HG02884 (cell line): Measurements from ENCODE around the gene ZNF892.
"Not testable (repeated sequence)": the region's sequence is repeated elsewhere in the genome, so short reads cannot be mapped to it uniquely, and the experiment has no call there.

Experiments used
- ATAC-seq: cut with Tn5 transposase; IDR thresholded peaks from one replicate; pipeline ENCODE4 v1.9.1; 2021; ENCODE audit warnings: mild to moderate bottlenecking, moderate library complexity; ENCODE audit not compliant: unreplicated experiment

Gene ZNF892

DNA sequence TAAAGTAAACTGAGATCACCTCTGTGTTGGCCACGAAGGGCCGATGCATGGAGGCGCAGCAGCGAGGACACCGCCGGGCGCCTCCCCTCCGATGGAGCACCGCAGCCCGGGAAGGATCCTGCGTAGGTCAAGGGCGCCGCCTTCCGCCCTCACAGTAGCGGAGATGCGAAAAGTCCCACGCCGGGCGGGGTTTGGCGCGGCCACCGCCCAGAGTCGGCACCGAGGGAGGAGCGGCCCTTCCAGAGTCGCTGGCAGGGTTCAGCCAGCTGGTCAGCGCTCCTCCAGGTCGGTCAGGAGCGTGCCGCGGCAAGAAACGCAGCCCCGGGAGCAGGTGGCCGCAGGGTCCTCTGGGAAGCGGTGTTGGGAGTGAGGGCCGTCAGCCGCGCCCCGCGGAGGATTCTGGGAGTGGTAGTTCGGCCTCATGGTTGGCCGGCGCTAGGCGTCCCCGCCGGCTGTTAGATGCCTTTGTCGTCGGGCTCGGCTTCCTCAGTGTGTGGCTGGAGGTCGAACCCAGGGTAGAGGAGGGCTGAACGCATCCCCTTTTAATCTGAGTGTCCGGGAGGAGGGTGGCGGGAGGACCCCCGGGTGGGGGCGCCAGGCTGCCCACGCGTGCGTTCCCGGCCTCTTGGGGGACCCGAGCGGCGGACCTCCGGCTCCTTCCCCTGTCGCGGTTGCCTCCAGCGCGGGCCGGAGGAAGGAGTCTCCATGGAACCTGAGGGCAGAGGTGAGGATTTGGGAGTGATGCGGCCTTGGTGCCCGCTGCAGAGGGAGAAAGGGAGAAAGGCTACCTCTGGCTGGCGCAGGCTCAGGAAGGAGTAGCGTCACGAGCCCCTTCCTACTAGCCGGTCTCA lies at the start of gene ZNF892:
Gene ZNF892, plus strand, starts transcription at position 411 of the 851 bp plus-strand sequence. Its CDS starts 295 bp downstream, at position 706.
- peak; percentile 93 for ATAC-seq

DNA sequence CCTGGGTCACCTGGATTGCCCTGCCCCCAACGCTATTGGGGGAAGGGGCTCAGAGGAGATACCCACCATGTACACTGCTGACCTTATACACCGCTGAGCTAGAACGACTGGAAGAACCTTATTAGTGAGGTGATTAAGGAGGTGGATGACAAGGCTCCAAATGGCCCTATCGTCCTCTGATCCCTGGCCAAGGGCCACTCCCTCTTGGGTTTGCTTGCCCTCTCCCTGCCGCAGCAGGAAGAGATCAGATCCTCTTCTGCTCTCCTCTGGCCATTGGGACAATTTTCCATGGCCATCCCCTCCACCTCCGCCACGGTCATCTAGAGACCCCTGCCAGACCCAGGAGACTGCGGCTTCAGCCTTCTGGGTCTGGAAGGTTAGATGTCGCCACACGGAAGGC lies 48.9 kb upstream of the ZNF892 start:
- ATAC-seq = no peak

DNA sequence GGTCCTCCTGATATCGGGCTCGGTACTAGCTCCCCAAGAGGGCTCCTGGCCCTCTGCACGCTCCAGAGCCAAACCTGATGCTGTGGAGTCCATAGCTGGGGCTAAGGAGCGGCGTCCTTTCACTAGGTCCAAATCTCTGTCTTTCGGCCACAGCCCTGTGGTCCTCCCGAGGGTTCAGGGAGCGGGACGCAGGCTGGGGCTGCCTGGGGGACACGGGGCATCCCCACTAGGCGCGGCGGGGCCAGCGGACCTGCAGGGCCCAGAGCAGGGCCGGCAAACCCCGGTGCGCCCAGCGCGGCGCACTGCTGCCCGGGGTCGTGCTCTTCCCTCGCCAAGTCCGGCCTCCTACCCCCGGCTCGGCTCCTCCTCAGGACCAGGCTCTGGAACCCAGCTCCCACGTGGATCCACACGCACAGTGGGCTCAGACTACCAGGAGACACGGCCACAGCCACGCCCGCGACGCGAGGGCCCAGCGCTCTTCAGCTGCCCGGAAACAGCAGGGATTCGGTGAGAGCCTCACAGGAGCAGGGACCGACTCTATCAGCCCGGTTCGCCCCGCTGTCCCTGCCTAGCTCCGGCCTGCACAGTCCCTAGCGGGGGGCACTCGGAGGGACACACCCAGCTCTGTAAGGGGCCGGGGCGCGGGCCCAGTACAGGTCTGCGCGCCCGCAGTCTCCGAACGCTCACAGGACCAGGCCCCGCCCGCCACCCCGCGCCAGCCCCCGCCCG lies 48.3 kb upstream of the ZNF892 start:
- peak; percentile 52 for ATAC-seq

DNA sequence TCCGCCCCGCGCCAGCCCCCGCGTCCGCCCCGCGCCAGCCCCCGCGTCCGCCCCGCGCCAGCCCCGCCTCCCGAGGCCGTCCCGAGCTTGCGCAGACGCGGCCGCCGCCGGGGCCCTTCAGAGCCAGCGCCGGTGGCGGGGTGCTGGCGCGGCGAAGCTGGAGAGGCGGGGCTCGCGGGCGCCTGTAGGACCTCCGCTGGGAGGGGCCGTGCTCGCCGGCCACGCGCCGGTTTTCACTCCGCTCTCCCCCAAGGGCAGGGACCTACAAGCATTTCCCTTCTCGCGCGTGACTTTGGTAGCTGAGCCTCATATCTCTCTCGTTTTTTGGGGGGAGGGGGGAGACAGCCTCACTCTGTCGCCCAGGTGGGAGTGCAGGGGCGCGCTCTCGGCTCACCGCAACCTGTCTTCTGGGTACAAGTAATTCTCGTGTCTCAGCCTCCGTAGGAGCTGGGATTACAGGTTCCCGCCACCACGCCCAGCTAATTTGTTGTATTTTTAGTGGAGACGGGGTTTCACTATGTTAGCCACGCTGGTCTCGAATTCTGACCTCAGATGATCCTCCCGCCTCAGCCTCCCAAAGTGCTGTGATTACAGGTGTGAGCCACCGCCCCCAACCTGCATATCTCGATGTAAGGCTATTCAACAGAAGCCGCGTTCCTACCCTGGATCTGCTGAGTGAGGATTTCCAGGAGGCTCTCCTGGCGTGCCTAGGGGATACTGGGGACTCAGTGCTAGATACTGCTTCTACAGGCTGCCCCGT lies 47.5 kb upstream of the ZNF892 start, which contains the start of gene ZNF514:
Gene ZNF514, minus strand, starts transcription at position 159 of the 760 bp plus-strand sequence. CDS start 6,595 bp downstream, outside the sequence.
- peak; percentile 83 for ATAC-seq

DNA sequence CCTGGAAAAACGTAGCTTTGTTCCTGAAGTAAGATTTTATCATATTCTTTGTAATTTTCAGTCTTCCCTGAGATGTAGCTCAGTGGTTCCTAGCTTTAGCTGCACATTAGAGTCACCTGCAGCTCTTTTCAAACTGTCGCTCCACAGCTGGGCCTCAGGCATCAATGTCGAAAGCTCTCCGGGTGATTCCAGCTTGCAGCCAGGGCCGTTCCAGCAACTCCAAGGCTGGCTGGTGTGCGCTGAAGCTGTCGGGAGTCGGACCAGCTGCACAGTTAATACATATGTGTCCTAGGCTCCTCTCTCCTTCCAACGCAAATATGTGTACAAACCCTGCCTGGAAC lies 42.3 kb upstream of the ZNF892 start:
- ATAC-seq = peak; percentile 15

DNA sequence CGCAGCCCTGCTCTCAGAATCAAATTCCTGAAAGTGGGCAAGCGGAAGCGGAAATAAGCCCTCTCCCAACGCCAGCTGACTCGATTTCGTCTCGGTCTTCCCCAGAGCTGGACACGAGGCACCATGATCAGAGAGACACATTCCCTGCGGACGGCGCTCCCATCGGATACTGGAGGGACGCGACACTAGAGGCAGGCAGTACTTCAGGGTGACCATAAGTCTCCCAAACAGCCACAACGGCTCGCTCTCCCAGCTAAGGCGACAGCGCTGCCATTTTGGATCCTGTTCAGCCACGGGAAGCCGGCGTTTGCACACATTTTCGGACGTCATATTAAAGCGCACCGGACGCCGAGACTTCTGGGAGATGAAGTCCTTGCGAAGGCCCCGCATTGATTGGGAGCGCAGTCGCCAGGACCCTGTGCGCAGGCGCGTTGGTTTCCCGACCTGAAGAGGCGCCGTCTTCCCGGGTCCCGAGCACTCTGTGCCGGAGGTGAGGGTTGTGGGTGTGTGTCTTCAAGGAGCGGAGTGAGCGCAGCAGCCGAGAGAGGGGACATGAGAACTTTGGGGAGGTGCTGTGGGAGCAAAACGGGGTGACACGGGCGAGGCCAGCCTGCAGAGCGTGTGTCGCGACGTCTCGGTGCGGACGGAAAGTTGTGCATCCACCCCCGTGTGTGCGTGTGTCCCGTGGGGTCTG lies 41.8 kb upstream of the ZNF892 start, which contains the start of gene ZNF2:
Gene ZNF2, plus strand, starts transcription at position 439 of the 694 bp plus-strand sequence. CDS start 10,418 bp downstream, outside the sequence.
- ATAC-seq = peak; percentile 93

DNA sequence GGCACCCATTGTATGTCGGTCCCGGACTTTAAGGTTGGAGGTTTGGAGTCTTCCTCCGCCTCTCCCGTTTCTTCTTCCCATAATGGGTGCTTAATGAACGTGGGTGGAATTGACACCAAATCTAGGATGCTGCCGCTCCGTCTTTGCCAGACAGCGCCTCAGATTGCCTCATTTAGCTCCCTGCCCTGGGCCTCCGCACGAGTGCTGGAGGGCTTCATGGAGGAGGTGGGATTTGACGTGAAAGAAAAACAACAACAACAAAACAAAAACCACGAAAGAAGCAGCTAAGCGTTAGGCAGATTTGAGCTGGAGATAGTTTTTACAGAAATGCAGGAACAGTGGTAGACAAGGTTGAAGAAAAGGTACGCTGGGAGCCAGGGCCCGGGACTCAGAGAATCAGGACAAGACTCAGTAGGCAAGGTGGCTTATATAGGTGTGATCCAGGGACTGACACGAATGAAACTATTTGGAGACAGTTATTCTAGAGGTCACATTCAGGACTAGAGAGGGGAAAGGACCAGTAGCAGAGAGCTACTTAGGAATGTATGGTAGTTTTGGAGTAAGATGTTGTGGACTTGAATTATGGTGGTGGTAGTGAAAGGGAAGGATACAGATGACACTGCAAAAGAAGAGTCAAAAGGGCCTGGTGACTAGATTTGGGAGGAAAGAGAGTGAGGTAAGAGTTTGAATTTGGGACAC lies 41.1 kb upstream of the ZNF892 start:
- ATAC-seq = peak; percentile 7

DNA sequence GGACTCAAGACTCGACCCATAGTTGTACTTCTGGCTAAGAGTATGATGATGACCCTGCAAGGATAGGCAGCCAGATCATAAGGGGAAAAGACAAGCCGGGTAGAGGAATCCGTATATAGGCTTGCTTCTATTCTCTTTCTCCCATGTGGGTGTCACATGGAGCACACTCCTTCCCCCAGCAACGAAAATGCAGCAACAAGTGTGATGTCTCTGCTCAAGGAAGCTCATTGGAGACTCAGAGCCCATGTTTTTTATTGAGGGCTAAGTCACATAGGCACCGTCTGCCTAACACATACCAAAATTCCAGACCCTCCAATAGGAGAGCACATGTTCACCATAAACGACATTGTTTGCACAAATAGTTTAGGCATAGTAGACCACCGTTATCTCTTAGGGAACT lies 35.4 kb upstream of the ZNF892 start:
- no peak for ATAC-seq

DNA sequence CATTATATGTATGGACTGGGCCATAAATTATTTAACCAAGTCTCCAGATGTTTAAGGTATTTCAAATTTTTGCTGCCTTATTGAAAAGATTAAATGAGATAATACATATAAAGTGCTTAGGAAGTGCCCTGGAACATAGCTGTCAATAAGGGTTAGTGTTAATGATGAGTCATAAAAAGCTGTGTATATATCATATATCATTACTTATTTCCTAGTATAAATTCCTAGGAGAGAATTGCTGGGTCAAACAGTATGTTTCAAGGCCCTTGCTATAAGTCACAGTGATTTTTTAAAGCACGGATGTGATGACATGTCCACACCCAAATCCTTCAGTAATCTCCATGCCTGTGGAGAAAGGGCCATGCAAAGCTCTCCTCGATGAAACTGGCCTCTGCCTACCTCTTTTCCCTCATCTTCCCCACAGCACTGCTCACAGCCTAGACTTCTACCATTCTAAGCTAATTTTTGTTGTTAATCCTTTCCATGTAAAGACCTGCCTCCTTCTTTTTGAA lies 33.2 kb upstream of the ZNF892 start:
- ATAC-seq = no peak

DNA sequence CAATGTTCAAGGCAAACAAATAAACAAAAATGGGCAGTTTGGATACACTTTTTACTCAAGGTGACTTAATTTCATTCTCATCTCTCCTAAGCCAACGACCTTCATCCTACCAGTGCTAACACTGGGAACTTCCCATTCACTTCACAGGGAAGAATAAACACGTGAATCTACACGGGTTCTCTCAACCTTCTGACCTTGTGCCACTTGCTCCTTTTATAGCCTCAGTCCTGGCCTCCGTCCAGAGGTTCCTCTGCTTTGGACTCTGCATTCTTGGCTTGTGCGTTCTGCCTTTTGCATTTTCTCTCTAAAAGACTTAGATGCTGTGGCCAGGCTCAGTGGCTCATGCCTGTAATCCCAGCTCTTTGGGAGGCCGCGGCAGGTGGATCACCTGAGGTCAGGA lies 27.9 kb upstream of the ZNF892 start:
- no peak for ATAC-seq

DNA sequence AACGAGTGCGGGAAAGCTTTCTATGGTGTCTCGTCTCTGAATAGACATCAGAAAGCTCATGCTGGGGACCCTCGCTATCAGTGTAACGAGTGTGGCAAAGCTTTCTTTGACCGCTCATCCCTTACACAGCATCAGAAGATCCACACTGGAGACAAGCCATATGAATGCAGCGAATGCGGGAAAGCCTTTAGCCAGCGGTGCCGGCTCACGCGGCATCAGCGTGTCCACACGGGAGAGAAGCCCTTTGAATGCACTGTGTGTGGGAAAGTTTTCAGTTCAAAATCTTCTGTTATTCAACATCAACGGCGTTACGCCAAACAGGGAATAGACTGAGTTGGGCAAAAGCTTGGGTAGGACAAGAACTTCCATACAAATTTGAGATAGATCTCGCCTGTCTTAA lies 25.5 kb upstream of the ZNF892 start:
- ATAC-seq = no peak

DNA sequence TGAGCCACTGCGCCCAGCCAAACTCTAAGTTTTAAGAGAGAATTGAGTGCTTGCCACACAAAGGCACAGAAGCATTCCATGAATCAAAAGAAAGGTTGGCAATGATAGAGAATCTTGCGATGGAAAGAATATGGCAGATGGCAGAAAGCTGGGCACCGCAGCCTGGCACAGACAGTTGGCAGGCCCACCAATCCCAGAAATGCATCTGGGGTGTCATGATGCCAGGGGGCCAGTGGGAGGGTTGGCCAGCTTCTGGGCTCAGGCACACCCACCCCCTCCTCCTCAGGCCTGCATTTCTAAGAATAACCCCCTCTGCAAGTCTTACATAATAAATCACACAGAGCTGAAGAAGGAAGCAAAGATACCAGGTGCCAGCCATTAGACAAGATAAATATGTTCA lies 22.1 kb upstream of the ZNF892 start:
- ATAC-seq = no peak

DNA sequence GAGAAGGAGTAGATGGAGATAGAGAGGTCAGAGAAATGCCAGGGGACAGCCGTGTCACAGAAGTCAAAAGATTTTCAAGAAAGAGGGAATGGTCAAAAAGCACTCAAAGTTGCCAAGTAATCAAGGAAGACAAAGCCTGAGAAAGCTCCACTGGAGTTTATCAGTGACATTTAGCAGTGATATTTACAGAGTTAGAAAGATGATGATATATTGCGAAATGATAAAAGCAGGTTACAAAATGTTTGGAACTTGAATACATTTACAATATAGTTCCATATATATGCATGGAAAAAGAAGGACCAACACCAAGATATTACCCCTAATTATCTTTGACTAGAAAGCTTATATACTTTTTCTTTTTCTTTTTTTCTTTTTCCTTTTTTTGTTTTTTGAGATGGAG lies 21.3 kb upstream of the ZNF892 start:
- no peak for ATAC-seq

DNA sequence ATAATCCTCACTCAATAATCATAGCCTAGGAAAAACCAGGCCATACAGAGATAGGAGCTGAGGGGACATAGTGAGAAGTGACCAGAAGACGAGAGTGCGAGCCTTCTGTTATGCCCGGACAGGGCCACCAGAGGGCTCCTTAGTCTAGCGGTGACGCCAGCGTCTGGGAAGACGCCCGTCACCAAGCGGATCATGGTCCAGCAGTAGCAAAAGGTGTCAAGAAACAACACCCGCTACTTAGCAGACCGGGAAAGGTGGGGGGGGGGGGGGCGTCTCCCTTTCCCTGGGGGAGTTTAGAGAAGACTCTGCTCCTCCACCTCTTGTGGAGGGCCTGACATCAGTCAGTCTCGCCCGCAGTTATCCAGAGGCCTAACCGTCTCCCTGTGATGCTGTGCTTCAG lies 14.4 kb upstream of the ZNF892 start:
- ATAC-seq = not testable (repeated sequence)

DNA sequence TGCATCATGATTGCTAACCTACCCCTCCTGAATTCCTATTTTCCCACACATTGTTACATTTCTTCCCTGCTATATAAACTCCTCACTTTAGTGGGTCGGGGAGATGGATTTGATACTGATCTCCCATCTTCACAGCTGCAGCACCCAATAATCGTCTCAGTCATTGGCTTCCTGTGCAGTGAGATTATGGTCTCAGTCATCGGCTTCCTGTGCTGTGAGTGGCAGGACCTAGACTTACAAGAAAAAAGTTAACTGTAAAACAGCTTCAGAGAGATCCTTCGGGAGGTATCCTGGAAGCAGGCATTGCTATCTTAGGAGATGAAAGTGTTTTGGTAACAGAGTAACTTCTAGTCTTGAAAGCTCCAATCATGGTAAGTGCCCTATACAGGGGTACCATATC lies 3.4 kb upstream of the ZNF892 start:
- ATAC-seq = no peak

DNA sequence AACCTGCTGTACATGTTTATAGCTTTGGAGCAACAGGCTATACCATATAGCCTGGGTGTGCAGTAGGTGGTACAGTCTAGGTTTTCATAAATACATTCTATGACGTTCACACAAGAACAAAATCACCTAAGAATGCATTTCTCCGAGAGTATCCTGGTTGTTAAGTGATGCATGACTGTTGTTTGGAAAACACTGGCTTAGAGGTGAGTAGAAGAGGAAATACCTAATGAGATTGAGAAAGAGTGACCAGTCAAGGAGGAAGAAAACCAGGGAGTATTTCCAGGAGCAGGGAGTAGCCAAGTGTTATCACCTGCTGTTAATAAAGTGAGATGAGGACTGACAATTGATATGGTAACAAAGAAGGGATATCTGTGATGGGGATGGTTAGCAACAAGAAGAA lies 2.9 kb upstream of the ZNF892 start:
- no peak for ATAC-seq

DNA sequence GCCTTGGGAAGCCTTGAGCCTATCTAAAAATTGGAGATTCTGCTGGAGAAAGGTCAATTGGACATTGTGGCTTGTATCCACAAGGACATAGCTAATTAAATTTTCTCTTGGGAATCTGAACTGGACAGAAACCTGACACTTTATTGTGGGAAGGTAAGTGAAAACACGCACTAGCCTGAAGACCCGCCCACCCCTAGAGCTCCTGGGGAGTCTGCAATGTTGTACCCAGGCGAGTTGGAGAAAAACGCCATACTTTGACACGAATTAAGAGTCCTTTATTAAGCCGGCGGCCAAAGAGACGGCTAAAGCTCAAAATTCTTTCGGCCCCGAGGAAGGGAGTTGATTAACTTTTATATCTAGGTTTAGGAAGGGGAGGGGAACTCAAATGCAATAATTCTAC lies 1.2 kb upstream of the ZNF892 start:
- no peak for ATAC-seq

DNA sequence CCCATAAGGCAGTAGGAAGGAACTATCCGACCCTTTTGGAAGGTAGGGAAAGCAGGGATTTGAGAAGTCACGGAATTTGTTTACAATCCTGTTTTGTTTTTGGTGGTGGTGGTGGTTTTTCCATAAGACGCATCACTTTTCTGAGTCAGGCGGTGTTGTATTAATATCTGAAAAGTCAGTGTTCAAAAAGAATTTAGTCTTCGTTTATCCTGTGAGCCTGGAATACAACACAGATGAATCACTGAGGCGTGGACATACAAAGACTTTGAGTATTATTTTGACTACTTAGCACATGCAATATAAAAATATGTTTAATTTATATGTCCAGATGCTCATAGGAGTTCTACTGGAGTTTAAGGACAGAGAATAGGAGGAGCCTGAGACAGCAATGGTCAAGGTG lies 785 bp downstream of the ZNF892 start:
- ATAC-seq = no peak

DNA sequence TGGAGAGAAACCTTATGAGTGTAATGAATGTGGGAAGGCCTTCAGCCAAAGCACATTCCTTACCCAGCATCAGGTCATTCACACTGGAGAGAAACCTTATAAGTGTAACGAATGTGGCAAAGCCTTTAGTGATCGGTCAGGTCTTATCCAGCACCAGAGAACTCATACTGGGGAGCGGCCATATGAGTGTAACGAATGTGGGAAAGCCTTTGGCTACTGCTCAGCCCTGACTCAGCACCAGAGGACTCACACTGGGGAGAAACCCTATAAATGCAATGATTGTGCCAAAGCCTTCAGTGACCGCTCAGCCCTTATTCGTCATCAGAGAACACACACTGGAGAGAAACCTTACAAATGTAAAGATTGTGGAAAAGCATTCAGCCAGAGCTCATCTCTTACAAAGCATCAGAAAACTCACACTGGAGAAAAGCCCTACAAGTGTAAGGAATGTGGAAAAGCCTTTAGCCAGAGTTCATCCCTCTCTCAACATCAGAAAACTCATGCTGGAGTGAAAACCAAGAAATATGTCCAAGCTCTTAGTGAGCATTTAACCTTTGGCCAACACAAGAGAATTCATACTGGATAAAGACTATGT lies 7.8 kb downstream of the ZNF892 start:
- no peak for ATAC-seq

DNA sequence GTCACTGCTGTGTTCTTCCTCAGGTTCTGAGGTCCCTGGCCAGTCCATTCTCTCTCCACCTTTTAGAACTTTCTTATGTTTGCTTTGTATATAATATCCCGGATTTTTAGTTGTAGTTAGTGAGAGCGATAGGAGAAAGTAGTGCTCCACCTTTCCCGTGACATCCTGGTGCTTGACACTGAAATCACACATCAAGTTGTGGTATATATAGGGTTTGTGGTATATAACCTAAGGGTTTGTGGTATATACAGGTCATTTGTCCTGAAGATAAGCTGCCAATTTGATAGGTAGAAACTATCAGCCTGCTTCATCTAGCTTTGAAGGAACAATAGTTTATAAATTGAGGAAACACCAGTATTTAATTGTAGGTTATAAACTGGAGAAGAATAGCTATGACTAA lies 13.1 kb downstream of the ZNF892 start:
- ATAC-seq = no peak
